Measurements from ENCODE around the gene B3GNT7.
"Not testable (repeated sequence)": the region's sequence is repeated elsewhere in the genome, so short reads cannot be mapped to it uniquely, and the experiment has no call there.

The B3GNT7 gene

DNA sequence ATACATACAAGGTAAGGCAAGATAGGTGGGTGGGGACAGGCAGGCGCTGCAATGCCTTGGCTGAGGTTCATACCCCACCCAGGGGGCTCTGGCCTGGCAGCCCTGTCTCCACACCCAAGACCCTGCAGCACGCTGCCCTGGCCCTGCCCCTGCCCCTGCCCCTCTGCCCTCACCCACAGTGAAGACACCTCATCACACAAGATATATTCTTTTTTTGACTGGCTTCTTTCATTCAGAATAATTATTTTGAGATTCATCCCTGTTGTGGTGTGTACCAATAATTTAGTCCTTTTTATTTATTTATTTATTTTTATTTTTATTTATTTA, 11.4 kb upstream of the B3GNT7 start:
- no peak for DNase-seq (ENCODE audit: low spot score)

DNA sequence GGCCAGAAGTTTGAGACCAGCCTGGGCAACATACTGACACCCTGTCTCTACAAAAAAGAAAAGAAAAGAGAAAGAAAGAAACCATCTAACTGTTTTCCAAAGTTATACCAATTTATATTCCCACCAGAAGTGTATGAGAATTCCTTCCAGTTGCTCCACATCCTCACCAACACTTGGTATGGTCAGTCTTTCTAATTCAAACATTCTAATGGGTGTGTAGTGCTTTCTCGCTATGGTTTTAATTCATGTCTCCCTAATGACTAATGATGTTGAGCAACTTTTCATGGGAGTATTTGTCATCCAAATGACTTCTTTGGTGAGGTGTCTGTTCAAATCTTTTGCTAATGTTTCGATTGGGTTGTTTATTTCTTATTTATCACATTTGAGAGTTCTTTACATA, 10.5 kb upstream of the B3GNT7 start:
- no peak for DNase-seq (ENCODE audit: low spot score)

DNA sequence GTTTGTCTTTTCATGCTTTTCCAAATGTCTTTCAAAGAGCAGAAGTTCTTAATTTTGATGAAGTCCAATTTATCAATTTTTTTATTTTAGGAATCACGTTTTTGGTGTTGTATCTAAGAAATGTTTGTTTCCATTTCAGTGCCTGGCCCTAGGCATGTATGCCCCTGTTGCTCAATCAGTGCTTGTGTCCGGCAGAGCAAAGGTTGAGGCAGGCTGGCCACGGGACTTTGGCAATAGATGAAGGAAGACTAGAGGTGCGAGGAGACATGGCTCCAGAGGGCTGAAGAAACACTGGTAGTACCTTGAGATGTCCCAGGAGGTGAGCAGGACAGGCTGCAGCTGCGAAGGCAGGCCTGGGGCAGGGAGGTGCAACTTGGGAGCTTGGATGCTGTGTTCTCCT, 10.1 kb upstream of the B3GNT7 start:
- DNase-seq (ENCODE audit: low spot score): no peak

DNA sequence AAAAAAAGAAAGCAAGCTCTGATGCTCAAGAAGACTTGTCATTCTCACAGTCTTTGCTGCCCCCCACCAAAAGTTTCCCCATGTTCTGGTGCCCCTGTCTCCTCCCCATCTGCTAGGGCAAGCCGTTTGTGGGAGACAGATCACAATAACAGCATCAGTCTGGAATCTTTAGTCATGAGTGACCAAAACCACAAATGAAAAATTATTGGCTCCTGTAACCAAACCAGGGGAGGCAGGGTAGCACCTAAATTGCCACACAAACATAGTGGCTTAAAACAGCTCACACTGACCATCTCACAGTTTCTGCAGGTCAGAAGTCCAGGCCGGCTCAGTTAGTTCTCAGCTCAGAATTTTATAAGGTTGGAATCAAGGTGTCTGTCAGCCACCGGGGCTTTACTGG, 9.1 kb upstream of the B3GNT7 start:
- DNase-seq (ENCODE audit: low spot score): no peak

DNA sequence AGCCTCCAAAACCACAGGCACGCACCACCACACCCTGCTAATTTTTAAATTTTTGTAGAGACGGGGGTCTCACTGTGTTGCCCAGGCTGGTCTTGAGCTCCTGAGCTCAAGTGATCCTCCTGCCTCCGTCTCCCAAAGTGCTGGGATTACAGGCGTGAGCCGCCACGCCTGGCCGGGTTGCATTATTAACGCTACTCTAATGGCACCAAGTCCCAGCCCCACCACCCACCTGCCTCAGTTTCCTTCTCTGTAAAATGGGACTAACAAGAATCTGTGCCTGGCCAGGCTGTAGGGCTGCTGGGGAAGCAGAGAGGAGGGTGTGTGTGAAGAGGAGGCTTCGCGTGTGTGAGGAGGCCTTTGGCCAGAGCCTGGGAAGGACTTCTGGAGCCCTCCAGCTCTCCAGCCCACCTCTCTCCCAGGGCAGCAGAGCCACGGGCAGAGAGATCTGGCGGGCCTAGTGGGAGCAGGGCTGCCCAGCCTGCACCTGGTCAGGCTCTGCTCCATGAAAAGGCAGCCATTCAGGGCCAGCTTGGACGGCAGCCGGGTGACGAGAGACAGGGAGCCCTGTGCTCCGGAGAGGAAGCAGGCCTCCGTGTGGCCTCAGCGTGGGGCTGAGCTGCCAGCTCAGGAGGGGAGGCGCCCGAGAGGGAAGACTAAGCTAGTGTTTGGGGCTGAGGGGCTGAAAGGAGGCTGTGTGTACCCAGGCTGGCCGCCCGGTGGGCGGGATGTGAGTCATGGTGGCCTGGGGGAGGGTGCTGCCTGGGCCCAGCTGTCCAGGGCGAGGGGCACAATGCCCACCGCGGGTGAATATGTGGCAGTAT, 7.4 kb upstream of the B3GNT7 start:
- no peak for DNase-seq (ENCODE audit: low spot score)

DNA sequence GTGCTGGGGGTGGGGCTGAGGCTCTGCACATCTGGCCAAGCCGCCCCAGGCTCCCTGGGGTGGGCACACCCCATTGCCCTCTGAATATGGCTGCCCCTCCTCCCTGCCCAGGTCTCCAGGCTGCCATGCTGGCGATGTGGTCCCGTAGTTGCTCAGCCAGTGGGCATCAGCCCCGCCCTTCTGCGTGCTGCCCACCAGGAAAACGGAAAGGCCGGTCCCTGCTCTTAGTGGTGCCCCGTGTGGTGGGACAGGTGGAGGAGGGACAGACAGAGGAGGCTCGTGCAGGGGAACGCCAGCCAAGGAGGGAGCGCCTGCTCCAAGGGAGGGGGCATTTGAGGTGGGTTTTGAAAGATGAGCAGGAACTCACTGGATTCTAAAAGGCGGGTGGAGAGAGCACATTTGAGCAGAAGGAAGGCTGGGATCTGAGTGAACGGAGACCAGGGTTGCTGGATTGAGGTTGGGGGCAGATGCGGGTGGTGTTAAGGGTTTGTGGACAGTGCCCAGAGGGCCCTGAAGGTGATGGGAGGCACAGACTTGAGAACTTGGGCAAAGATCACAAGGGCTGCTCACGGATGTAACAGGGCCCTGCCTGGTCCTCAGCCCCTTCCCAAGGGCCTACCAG, 6.7 kb upstream of the B3GNT7 start:
- DNase-seq (ENCODE audit: low spot score): no peak

DNA sequence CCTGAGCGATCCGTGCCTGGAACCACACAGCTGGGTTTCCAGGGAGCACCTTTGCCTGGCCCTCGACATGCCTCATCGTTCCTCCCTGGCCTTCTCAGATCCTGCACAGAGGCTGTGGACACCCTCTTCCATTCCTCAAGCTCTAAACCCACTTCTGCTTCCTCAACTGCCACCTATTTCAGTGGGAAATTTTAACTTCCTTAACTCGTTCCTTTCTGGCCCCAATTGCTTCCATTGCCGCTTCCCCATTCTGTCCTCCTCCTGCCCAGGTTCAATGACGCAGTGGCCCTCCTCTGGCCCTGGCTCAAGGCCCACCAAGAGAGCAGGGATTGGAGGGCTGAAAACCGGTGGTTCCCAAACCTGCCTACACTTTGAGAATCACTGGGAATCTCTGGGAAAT, 4.8 kb upstream of the B3GNT7 start:
- DNase-seq (ENCODE audit: low spot score): no peak

DNA sequence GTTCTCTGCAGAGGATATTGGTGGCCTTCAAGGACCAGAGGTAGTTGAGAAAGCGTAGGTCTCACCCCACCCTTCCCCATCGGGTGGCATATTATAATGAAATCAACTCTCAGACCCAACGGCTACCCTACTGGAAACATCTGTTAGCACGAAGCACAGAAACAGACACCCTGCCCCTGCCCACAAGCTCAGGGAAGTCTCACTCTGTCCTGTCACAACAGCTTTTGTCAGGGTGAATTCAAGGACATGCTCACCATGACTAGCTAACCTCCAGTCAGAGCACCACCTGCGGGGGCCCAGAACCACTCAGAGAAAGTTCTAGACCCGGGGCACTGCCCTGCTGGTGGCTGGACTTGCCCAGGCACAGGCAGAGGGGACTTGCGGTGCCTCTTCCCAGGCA, 3.5 kb upstream of the B3GNT7 start:
- DNase-seq (ENCODE audit: low spot score): no peak

DNA sequence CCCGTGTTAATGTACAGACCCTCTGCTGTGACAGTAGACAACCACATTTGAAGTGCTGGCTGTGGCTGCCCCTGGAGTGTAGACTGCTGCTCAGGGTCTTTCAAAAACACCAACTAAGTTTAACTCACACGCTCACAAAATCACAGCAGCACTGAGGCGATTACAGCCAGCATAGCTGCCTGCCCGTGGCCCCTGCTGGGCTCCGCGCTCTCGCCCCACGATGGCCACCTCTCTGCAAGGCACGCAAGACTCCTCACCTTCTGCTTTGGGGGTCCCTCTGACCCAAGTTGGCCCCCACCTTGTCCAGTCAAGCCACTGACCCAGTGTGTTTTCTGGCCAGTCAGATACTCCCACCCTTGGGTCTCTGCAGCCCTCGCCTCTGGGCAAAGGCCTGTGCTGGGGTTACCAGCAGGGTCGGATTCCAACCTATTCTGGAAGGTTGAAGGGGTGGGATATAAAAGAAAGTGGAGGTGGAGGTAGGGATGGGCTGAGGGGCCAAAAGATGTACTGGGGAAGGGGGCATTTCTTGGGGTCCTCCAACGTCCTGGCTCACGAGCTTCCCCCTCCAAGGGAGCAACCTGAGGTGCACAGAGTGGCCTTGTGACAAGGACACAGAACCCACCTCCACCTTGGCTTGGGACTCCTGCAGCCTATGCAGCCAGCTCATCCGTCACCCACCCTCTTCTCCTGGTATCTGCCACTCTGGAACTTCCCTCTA, 2.9 kb upstream of the B3GNT7 start:
- DNase-seq (ENCODE audit: low spot score): no peak

DNA sequence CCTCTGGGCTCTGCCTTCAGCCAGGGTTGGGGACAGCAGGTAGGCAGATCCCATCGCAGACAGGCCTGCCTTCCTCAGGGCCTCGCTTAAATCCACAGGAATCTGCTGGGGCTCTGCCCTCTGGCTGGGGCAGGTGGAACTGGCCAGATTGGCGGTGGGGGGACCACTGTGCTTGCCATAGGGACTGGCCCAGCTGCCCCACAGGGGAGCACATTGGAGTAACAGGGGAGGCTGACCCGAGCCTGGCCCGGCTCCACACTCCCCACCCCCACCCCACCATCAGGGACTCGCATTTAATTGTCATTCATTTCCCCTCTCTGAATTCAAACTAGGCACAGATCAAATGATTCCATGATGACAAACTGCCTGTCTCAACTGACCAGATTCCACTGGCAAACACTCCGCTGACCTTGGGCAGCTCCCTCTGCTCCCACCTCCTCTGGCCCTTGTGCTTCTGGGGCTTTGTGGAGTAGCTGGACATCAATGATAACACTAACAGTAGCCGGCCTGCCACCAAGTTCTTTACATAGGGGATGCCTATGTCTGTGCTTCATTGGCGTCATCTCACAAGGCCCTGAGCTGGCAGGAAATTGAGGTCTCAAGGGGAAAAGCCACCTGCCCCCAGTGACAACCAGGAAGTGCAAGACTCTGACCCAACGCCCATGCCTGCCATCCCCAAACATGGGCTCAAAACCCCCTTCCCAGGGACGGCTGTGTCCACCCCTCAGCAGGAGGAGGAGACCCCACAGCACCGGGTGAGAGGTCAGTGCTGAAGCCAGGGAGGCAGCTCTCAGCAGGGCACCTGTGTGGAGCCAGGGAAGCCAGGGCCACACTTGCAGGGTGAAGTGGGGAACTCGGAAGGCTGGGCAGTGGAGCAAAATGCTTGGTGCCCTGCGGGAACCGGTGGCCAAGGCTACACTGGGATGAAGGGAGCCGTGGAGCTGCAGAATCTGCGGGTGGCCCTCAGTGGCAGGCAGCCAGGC, 2.1 kb upstream of the B3GNT7 start:
- no peak for DNase-seq (ENCODE audit: low spot score)

DNA sequence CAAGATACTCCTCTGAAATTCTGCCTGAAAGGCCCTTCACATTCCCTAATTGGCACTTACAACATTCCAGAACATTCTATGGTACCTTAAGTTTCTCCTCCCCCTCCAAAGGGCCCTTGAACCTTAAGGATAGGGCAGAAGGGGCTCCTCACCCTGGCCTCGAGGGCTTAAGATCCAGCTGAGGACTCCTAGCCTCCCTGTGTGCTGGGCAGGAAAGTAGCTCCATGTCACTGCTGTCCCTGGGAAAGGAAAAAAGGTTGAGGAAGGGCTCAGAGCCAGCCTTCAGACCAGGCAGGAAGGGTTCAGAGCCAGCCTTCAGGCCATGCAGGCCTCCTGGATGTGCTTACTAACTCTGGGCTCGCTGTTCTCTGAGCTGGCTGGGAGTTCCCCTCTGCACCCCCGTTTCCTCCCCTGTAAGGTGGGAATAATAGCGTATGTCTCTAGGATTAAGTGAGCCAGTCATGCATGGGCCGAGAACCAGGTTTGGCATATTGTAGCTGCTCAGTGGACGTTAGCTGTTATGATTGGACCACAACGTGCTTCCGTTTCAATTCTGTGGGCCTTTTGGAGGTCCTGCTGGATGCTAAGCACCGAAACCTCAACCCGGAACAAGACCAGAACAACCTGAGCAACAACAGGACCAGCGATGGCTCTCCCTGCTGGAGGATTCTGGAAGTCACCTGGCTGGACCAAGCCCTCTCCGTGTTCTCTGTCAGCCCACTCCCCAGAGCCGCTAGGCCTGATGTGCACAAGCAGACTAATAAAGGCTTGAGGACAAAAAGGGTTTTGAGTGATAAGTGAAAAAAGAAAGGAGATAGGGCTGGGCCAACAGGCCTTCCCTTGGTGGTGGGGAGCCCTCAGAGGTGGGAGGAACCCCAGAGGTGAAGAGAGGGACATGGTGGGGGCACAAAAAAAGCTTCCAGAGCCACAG, 1.0 kb upstream of the B3GNT7 start:
- DNase-seq (ENCODE audit: low spot score): no peak

DNA sequence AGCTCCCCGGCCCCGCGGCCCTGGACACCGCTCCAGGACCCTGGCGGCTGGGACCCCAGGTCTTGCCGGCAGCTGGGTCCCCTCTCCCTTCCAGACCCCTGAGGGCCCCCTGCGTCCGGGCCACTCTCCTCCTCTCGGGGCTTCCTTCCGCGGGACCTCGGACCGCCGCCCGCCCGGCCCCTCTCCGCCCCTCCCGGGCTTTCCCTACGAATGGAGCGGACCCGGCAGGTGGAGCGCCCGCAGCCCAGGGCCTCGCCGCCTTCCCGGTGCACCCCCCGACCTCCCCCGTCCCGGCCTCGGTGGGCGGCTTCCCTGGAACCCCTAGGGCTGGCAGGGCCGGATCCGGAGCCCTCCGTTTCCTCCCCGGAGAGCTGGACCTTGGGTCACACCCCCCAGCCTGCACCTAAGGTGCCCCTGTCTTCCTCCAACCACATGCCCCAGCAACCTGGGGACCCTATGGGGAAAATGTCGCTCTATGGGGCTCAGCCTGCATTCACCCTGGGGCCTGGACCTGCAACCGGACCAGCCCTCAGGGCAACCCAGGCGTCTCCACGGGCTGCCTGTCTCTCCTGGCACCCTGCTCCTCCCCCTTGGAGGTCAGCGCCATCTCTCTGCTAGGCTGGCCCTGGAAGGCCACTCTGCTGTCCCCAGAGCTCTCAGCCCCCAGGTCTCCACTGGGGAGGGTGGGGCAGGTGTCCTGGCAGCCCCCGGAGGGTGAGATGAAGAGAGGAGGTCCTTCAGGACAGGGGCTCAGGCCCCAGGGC, 730 bp downstream of the B3GNT7 start:
- DNase-seq (ENCODE audit: low spot score): no peak

DNA sequence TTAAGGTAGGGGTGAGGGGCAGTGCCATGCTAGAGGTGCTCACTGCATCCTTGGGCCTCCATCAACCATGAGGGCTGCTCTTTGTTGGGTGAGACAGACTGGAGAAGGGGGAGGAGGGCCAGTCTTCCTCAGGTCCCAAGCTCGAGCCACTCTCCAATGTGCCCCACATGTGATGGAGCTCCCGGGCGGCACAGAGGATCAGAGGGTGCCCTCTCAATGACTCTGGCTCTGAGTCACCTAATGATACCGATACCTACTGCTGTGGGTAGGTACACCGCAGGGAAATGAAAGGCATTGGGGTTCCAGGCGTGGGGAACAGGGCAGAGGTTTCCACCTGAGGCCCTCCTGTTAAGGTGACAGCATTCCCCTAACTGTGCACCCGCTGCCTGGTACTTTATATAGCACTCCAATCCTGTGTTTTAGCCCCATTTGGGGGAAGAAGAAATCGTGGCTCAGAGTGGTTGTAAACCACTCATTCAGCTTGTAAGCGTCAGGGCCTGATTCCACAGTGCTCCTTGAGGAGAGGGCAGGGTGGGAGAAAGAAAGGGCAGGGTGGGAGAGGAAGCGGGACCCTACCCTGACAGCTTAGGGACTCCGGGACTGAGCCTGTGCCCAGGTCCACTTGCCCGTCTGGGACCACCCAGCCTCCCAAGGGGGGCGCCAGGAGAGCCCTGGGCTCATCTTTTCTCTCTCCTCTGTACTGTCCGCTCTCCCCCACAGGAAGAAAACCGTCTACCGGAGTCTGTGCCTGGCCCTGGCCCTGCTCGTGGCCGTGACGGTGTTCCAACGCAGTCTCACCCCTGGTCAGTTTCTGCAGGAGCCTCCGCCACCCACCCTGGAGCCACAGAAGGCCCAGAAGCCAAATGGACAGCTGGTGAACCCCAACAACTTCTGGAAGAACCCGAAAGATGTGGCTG, 1.8 kb downstream of the B3GNT7 start:
- DNase-seq (ENCODE audit: low spot score): no peak

DNA sequence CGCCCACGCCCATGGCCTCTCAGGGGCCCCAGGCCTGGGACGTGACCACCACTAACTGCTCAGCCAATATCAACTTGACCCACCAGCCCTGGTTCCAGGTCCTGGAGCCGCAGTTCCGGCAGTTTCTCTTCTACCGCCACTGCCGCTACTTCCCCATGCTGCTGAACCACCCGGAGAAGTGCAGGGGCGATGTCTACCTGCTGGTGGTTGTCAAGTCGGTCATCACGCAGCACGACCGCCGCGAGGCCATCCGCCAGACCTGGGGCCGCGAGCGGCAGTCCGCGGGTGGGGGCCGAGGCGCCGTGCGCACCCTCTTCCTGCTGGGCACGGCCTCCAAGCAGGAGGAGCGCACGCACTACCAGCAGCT, 2.4 kb downstream of the B3GNT7 start:
- no peak for DNase-seq (ENCODE audit: low spot score)

DNA sequence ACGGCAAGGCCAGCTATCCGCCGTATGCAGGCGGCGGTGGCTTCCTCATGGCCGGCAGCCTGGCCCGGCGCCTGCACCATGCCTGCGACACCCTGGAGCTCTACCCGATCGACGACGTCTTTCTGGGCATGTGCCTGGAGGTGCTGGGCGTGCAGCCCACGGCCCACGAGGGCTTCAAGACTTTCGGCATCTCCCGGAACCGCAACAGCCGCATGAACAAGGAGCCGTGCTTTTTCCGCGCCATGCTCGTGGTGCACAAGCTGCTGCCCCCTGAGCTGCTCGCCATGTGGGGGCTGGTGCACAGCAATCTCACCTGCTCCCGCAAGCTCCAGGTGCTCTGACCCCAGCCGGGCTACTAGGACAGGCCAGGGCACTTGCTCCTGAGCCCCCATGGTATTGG, 3.1 kb downstream of the B3GNT7 start:
- DNase-seq (ENCODE audit: low spot score): no peak

DNA sequence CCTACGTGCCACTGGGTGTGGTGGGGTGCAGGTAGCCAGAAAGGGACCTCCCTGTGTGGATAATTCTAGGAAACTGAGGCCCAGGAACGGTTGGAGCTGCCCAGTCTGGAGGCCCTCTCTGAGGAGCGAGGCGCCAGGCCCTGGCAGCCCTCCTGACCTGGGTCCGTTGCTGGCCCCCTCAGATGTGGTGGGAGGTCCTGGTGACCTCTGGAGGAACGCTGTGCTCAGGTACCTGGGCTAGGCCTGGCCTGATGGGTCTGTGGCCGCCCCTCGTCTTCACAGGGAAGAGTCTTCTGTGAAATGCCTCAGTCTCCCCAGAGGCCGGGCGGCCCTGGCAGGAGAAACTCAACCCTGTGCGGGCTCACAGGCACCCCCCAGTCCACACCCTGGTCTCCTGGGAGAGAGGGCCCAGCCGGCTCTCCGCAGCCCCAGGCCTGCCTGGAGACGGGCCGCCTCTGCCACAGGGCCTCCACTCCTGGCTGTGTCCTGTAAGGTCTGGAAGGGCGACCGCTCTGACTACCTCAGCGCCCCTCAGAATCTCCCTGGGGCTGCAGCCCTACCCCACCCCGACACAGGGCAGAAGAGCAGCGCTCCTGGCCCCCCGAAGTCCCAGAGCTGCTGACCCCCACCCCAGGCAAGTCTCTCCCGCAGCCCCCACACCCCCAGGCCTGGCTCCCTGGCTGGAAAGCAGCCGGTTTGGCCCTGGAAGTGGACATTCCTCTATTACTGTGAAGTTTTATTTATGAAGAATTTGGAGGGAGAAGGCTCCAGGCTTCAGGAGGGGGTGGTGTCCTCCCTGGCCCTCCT, 3.7 kb downstream of the B3GNT7 start:
- no peak for DNase-seq (ENCODE audit: low spot score)

DNA sequence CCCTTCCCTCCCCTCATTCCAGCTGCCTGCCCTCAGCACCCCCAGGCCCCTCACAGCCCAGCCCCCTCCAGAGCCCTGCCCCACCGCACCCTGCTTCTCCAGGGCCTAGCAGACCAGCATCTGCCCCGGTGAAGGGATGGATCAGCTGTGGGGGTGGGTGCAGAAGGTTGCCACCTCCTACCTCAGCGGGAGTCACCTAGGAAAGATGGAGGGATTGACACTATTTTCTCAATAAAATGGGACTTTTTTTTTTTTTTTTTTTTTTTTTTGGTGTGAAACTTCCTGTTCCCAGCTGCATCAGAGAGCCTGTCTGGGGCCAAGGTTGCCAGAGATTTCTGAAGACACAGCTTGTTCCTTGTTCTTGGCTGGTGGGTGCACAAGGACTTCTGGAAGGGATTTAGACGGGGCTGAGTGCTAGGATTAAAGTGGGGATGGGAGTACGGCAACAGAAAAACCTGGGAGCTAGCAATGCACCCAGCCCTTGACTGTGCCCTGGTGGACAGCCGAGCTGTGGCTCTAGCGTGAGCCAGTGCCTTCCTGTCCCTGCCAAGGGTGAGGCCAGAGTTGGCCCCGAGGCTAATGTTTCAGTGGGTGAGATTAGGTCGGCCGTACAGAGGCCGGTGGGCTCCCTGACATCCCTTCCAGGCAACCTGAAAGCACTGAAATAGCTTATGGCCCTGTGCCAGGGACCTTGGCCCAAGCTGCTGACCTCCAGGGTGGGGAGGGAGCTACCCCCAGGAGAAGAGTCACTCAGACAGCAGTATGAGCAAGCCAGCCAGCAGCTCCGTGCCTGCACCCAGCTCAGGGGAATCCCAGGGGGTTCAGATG, 4.6 kb downstream of the B3GNT7 start:
- no peak for DNase-seq (ENCODE audit: low spot score)

DNA sequence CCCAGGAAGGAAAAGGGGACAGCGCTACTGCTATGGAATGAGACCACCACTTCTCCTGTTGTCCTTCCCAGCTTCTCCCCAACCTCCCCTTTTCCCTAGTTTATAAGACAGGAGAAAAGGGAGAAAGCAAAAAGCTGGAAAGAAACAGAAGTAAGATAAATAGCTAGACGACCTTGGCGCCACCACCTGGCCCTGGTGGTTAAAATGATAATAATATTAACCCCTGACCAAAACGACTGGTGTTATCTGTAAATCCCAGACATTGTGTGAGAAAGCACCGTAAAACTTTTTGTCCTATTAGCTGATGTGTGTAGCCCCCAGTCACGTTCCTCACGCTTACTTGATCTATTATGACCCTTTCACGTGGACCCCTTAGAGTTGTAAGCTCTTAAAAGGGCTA, 5.2 kb downstream of the B3GNT7 start:
- DNase-seq (ENCODE audit: low spot score): not testable (repeated sequence)

Data from kidney capillary endothelial cell (primary cell).